Tibial artery (tissue), 4 donors: ENCODE measurements around the gene STEEP1.

Source experiments
- DNase-seq, 2 donors: peaks; one replicate each; pipeline ENCODE4 v3.0.0-alpha.2; 2019
- H3K27ac ChIP-seq, 2 donors: fragments of 200-600 bp; sonication (generic) in 1 of 2; 1 replicate in 1 of 2; 2 replicates in 1 of 2; pipeline ENCODE4 v1.5.1; 2018 to 2019; ENCODE audit warnings: mild to moderate bottlenecking in 1 of 2
- H3K27me3 ChIP-seq, 2 donors: fragments of 200-600 bp; sonication (generic) in 1 of 2; one replicate each; pipeline versions ENCODE4 v1.5.1 to v1.6.0; 2016 to 2019
- H3K36me3 ChIP-seq, 3 donors: fragments of 200-600 bp; sonication (generic) in 2 of 3; one replicate each; pipeline ENCODE4 v1.5.1; 2016 to 2019; ENCODE audit warnings: mild to moderate bottlenecking in 2 of 3
- H3K4me1 ChIP-seq, 4 donors: fragments of 200-600 bp; sonication (generic) in 2 of 4; 1 replicate in 3 of 4; 2 replicates in 1 of 4; pipeline ENCODE4 v1.5.1; 2016 to 2019
- H3K4me3 ChIP-seq, 2 donors: fragments of 200-600 bp; sonication (generic) in 1 of 2; 1 replicate in 1 of 2; 2 replicates in 1 of 2; pipeline ENCODE4 v1.5.1; 2018 to 2019; ENCODE audit warnings: mild to moderate bottlenecking in 2 of 2
- H3K9me3 ChIP-seq, 3 donors: fragments of 200-600 bp; sonication (generic) in 1 of 3; one replicate each; pipeline ENCODE4 v1.5.1; 2016 to 2019
- CTCF ChIP-seq, 2 experiments: fragments of 200-600 bp in 1 of 2; fragments of 450-650 bp in 1 of 2; IDR thresholded peaks; one replicate each; pipeline ENCODE4 v1.5.1; 2017 to 2019; ENCODE audit warnings: antibody characterized with exemption in 2 of 2, mild to moderate bottlenecking in 1 of 2, moderate library complexity in 1 of 2
- intact Hi-C: fragments of 100-400 bp; cut with DNase I; formaldehyde crosslinking; loops from one replicate; pipeline ENCODE4 v1.15.0; 2023; ENCODE audit warnings: low total_unique reads

STEEP1 gene

GRCh38 chrX:119565107-119565663 is at the start of gene STEEP1:
TSS of gene STEEP1 (minus strand) at chrX:119565409. CDS start at chrX:119565355, 54 bp downstream.
- Histone ChIP-seq H3K4me1 (peaks cover 0 to 8% (median 5%) of the 10 kb centered on the region in 4 donors), H3K9me3 (no peaks in the 10 kb centered on the region), H3K27ac (peak within 1 kb of the TSS; percentile 80), H3K36me3 (no peaks in the 10 kb centered on the region), H3K27me3 (no peaks in the 10 kb centered on the region), H3K4me3 (peak within 1 kb of the TSS; percentile 59 to 63)
- intact Hi-C loops, result no loop called here
- no peak for TF ChIP-seq CTCF (IDR thresholded peaks at IDR 0.05)
- DNase-seq, result peak; percentile 86 to 93

GRCh38 chrX:119614776-119615175 is 49.6 kb upstream of the STEEP1 start:
- no peak for DNase-seq
- Histone ChIP-seq H3K9me3 (no peaks in the 10 kb centered on the region), H3K27ac (no peak overlapping the region), H3K36me3 (no peaks in the 10 kb centered on the region), H3K4me1 (no peaks in the 10 kb centered on the region), H3K4me3 (no peak overlapping the region), H3K27me3 (no peaks in the 10 kb centered on the region)
- intact Hi-C loops, result loop anchor here (5.0 kb wide), 2 partner anchors 118 to 178 kb away; partner anchors contain the start of gene RPL39
- TF ChIP-seq CTCF (IDR thresholded peaks at IDR 0.05), result no peak

- Histone ChIP-seq H3K4me1 (peaks cover 0 to 9% (median 1%) of the 10 kb centered on the region in 4 donors), H3K4me3 (peak overlapping the region; percentile 86 to 88), H3K27ac (peak overlapping the region; percentile 86 to 93), H3K9me3 (no peaks in the 10 kb centered on the region), H3K36me3 (no peaks in the 10 kb centered on the region), H3K27me3 (no peaks in the 10 kb centered on the region)
- intact Hi-C loops, result no loop called here
- no peak for DNase-seq
- TF ChIP-seq CTCF (IDR thresholded peaks at IDR 0.05), result no peak
These were observed 41.8 kb upstream of the STEEP1 start for GRCh38 chrX:119607018-119607389.

GRCh38 chrX:119606280-119607017 is 41.2 kb upstream of the STEEP1 start, which contains the start of gene NKRF:
TSS of gene NKRF (minus strand) at chrX:119606424.
- no peaks in the 10 kb centered on the region for H3K9me3 ChIP-seq
- intact Hi-C loops, result no loop called here
- no peak for TF ChIP-seq CTCF (IDR thresholded peaks at IDR 0.05)

GRCh38 chrX:119605464-119606279 is 40.5 kb upstream of the STEEP1 start:
- Histone ChIP-seq H3K36me3 (no peaks in the 10 kb centered on the region), H3K27ac (peak overlapping the region; percentile 86 to 93), H3K27me3 (no peaks in the 10 kb centered on the region), H3K4me3 (peak overlapping the region; percentile 86 to 88), H3K9me3 (no peaks in the 10 kb centered on the region), H3K4me1 (peaks cover 0 to 9% (median 1%) of the 10 kb centered on the region in 4 donors)
- intact Hi-C loops, result no loop called here
- peak; percentile 23 to 62 for DNase-seq
- TF ChIP-seq CTCF (IDR thresholded peaks at IDR 0.05), result no peak

More at GRCh38 chrX:119606280-119607017, 41.2 kb upstream of the STEEP1 start, which contains the start of gene NKRF:
- Histone ChIP-seq H3K4me3 (peak within 1 kb of the TSS; percentile 86 to 88), H3K27me3 (no peaks in the 10 kb centered on the region), H3K36me3 (no peaks in the 10 kb centered on the region), H3K4me1 (peaks cover 0 to 9% (median 1%) of the 10 kb centered on the region in 4 donors), H3K27ac (peak within 1 kb of the TSS; percentile 86 to 93)
- DNase-seq, result peak; percentile 88 to 96
